GM21619 (cell line): ENCODE measurements around the gene NEDD4.
"Not testable (repeated sequence)": the region's sequence is repeated elsewhere in the genome, so short reads cannot be mapped to it uniquely, and the experiment has no call there.

Experiments used
- ATAC-seq: cut with Tn5 transposase; IDR thresholded peaks from one replicate; pipeline ENCODE4 v1.9.1; 2021; ENCODE audit not compliant: unreplicated experiment

The NEDD4 gene

DNA sequence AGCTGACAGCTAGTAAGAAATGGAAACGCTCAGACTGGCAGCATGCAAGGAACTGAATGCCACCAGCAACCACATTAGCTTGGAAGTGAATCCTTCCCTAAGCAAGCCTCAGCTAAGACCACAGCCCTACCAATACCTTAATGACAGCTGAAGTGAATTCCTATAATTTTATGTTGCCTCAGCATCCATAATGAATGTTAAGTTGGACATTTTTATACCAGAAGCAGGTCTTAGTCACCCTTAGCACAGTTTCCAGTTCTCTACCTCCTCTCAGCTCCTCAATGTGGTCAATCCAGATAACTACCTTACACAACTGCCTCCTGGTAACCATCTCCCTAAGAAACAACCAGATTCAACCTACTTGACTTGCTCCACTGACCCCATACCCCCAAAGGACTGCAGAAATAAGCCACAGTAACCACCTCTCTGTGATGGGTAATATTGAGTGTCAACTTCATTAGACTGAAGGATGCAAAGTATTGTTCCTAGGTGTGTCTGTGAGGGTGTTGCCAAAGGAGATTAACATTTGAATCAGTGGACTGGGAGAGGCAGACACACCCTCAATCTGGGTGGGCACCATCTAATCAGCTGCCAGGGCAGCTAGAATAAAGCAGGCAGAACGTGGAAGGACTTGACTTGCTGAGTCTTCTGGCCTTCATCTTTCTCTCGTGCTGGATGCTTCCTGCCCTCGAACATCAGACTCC is 33.5 kb downstream of the NEDD4 start:
- ATAC-seq, result no peak

DNA sequence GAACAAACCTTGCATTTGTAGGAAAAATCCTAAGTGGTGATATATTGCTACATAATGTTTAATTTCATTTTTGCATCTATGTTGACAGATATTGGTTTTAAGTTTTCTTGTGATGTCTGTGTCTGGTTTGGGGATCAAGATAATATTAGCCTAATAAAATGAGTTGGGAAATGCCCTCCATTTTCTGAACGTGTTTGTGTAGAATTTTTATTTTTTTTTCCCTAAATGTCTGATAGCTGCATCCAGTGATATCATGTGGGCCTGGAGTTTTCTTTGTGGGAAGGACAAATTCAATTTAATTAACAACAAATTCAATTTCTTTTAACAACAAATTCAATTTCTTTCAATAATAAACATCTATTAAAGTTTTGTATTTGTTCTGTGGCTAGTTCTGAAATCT is 35.1 kb downstream of the NEDD4 start:
- ATAC-seq, result no peak

DNA sequence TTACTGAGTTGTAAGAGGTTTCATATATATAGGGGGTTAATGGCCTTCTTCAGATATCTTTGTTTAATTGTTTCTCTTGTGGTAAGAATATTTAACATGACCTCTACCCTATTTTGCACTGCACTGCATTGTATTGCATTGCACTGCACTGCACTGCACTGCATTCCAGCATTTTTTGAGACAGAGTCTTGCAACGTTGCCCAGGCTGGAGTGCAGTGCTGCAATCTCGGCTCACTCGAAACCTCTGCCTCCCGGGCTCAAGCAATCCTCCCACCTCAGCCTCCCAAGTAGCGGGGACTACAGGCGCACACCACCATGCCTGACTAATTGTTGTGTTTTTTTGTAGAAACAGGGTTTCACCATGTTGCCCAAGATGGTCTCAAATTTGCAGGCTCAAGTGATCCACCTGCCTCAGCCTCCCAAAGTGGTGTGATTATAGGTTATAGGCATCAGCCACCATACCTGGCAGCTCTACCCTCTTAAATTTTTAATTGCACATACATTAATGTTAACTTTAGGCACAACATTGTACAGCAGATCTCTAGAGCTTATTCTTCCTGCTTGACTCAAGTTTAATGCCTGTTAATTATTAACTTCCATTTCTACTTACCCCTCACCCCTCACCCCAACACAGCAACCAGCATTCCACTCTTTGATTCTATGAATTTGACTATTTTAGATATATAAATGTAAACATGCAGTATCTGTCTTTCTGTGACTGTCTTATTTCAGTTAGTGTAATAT is 38.4 kb downstream of the NEDD4 start:
- ATAC-seq, result no peak

DNA sequence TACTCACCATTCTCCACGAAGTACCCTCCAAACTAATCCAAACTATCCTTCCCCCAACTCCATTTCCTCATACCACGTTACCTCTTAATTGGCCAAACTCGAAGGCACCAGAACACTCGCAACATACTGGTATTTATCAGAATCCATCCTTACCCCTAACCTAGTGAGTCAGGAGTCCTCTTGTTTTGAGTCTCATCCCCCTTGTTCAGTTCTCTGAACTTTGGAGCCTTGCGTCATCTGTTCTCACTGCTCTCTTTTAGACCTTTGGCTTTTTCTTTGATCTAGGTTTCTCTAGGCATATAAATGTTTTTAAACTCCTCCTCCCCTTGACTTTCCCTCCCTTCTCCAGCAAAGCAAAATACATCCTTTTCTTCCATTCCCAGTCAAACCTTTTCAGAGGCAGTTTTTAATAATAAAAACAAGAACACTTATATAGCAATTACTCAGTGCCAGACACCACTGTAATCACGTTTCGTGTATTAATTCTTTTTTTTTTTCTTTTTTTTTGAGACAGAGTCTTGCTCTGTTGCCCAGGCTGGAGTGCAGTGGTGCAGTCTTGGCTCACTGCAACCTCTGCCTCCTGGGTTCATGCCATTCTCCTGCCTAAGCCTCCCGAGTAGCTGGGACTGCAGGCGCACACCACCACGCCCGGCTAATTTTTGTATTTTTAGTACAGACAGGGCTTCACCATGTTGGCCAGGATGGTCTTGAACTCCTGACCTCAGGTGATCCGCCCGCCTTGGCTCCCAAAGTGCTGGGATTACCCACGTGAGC is 40.7 kb downstream of the NEDD4 start:
- not testable (repeated sequence) for ATAC-seq

DNA sequence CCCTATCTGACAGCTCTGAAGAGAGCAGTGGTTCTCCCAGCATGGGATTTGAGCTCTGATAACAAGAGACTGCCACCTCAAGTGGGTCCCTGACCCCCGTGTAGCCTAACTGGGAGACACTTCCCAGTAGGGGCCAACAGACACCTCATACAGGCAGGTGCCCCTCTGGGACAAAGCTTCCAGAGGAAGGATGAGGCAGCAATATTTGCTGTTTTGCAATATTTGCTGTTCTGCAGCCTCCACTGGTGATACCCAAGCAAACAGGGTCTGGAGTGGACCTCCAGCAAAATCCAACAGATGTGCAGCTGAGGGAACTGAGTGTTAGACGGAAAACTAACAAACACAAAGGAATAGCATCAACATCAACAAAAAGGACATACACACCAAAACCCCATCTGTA is 48.8 kb downstream of the NEDD4 start:
- not testable (repeated sequence) for ATAC-seq

DNA sequence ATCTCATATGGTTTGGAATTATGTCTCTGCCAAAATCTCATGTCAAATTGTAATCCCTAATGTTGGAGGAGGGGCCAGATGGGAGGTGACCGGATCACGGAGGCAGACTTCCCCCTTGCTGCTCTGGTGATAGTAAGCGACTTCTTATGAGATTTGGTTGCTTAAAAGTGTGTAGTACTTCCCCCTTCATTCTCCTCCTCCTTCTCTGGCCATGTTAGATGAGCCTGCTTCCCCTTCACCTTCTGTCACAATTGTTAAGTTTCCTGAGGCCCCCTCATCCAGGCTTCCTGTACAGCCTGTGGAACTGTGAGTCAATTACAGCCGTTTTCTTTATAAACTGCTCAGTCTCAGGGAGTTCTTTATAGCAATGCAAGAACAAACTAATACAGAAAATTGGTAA is 51.1 kb downstream of the NEDD4 start:
- ATAC-seq, result no peak

DNA sequence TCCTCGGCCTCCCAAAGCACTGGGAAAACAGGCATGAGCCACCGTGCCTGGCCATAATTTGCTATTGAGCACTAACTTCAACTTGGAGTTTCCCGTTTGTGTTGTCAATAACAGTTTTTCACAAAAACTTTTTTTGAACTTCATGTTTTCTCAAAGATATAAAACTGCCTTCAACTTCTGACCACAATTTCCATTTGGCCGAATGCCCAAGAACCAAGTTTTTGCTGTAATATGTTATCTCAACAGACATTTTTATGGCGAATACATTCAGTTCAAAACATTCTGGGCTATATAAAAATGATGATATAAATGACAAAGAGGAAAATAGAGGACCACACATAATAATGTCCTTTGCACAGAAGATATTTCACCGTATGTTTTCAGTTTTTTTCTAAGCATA is 56.4 kb downstream of the NEDD4 start:
- no peak for ATAC-seq

DNA sequence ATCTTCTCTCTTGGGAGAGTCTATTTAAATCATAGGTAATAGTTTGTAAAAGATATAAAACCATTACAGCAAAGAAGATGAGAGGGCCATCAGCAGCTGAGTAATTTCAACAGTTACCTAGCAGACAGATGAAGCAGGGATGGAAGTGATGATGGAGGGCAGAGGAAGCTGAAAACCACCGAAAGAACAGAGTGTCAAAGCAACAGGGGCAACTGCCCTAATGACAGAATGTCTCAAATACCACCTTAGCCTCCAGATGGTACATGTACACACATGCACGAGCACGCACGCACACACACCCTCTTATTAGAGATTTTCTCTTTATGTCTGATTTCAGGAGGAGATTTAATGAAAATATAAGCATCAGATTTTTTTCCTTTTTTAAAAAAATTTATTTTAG is 64.5 kb downstream of the NEDD4 start:
- no peak for ATAC-seq

DNA sequence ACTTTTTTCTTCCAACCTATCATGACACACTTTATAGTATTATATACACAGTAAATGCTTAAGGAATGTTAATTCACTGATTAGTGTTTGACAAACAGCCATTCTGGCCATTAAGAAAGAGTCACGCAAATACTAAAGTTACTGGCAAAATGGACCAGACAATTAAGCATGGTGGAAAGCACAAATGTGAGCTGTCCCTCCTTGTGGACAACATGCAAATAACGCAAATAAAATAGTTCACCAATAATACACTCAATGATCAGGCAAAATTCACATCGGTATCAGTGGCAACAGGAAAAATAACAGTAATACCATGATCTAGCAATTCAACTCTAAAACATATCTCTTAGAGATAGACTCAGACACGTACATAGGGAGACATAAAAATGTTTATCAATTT is 71.7 kb downstream of the NEDD4 start:
- no peak for ATAC-seq

DNA sequence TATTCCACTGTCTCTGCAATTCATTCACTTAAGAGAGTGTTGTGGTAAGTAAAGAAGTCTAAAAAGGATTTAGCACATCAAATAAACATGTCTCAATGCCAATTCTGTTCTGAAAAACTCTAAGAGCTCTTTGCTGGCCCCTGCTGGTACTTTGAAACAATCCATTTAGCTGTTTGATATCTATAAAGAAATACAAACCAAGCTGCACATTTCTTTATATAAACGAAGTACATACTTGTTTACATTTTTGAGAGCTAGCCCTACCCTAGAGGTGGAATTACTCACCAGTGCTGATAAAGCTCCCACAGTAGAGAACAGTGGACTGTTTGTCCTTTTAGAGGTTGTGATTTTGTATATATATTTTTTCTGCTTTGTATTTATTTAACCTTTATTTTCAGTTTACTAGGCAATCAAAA is 75.5 kb downstream of the NEDD4 start:
- no peak for ATAC-seq

DNA sequence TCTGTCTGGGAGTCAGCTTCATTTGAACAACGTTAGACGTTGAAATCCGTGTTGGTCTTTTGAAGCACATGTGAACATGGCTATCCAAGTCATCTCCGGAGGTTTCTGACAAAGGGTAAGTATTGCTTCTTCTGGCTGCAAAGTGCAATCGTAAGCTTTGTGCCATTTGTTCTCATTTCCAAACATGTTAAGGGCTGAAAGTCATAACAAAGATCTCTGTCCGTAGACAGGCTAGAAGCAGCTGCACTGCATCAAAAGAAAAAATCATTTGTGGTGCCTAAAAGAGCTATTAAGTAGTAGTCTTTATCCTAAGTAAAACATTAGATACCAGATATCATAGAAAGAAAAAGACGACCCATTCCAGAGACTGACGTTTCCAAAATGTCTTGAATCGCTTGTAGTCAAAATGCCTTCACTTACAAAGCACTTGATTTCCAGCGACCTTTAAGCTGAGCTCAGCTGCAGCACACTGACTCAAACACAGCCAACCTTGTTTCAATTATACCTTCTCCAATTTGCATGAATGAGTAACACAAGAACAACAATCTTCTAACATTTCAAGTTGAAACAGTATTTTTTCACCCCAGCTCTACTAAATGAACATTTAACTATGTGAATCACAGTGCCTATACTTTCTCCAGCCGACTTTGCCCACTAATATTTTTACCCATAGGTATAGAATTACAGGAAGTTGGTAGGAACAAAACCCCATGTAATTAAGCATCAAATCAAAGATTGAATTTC is 76.6 kb downstream of the NEDD4 start:
- ATAC-seq, result no peak

DNA sequence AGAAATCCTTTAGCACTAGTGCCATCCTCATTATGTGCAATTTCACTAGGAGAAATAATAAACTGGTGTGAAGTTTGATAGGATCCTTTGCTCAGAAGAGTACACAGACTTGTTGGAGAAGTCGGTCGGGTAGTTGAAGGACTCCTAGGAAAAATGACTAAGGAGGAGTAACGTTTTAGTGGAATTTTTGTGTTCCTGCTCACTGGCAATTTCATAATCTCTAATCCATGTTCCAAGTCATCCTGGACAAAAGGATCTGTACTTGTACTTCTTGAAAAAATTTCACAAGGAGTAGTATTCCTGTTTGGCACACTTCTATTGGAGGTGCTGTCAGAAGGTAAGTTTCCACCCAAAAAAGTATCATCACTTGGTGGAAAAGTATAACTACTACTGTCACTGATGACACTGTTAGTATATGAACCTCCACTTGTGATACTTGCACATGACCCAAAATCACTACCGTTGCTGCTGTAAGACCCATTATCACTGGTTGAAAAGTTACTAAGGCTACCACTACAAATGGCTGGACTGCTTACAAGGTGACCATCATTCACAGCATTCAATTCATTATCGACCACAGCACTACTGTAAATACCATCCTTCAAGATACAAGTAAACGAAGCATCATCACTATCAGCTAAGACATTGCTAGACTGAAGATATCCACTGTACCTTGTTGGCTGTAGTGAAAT is 77.4 kb downstream of the NEDD4 start:
- ATAC-seq, result no peak

DNA sequence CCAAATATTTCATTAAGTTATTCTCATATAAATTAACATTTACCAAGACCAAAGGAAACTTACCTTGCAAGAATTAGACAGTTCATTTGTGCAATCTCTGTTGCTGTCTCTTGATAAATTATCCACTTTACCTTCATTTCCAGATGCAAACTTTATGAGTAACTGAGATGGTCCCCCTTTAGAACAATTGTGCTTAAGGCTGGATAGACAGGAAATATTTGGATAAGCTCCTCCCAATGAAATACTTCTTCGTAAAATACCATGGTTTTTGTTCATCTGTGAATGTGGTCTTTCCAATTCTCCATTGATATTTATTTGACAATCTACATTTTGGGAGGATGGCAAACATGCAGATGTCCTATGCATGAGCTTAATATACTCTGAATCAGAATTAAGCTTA is 78.2 kb downstream of the NEDD4 start:
- ATAC-seq, result no peak

DNA sequence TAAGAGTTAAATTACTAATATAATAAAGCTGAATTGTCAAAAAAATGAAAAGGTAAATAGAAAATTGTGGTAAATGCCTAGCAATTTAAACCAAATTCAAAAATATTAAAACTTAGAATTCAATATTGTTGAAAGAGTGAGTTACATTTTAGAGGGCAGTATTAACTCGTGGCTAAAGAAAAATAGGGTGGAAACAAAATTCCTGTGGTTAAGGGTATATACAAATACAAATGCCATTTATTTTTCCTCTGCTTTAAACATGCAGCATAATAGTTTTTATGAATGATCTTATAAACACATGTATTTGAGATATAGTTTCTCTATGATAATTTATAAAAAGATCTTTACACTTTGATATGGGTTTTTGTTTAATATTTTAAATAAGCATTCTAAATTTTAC is 79.0 kb downstream of the NEDD4 start:
- no peak for ATAC-seq

DNA sequence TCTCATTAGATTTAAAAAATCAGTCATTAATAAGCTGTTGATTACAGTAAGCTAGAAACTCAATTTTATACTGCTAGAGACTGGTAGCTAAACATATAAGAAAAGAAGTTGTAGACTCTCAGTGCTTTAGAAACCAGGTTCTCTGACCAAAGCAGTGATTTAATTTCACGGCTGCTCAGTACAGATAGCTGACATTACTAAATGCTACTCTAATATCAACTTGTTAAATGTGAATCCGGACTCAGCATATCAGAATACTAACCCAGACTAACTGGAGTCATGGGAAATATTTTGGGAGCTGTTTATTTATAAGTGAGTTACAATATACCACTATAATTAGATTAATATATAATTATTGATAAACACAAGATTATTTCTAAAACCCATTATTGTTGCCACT is 80.4 kb downstream of the NEDD4 start:
- no peak for ATAC-seq

DNA sequence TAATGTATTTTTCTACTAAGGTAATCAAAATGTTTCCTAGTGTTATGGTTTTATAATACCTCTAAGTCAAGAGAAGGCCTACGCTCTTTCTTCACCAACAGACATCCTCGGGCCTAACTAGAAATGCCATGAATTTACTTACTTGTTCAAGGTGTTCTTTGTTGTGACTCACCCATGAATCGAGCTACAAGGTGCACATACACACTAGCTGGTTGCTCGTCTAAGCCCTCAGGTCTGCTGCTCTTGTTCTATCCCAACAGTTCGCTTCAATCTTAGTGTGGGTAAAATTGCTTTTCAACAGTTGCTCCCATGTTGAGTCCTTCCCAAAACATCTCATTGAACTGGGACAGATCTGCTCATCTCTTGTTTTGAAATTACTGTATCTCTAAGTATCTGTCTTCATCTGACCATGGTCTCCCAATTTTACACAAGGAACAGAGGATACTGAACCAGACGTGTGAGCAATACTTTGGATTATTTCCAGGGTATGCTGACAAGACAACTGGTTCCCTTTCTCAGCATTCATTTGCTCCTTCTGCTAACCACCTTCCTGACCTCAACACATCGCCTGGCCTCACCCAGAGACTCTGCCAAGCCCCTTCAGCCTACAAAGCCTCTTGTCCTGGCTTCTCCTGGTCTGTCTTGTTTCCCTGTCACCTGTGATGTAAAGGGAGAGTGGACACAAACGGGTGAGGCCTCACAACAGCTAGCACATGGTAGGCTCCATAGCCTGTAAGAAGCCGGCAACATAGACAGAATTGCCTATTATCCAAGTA is 84.2 kb downstream of the NEDD4 start:
- ATAC-seq, result no peak

DNA sequence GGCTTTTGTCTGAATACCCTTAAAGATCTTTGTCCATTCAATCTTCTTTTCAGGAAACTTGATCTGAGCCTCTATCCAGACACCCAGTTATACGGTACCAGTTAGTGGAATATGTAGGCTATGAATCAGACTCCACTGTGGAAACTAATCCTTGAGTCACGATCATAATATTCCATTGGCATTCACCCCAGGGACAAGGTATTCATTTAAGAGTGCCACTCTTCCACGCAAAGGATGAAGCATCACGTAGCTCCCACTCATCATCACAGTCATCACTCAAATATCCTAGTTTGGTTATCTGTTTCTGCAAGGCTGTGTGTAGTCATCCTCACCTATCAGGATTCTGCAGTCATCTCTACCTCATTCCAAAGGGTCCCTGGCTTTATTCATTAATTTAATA is 85.6 kb downstream of the NEDD4 start:
- ATAC-seq, result no peak

DNA sequence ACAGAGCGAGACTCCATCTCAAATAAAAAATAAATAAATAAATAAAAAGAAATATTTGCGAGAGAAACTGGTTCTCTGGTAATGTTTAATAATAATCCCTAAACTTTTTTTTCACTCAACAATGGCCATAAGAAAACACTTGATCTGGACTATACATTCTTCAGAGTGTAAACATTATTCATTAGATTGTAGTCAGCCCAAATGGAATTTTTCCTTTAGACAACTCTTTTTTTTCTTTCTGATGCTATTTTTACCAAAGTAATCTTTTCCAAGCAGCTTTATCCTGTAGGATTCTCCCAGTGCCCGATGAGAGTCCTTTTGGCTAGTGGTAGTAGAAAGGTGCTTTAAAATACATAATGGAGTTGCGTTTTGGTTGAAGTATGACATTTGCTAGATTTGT is 90.4 kb downstream of the NEDD4 start:
- no peak for ATAC-seq

DNA sequence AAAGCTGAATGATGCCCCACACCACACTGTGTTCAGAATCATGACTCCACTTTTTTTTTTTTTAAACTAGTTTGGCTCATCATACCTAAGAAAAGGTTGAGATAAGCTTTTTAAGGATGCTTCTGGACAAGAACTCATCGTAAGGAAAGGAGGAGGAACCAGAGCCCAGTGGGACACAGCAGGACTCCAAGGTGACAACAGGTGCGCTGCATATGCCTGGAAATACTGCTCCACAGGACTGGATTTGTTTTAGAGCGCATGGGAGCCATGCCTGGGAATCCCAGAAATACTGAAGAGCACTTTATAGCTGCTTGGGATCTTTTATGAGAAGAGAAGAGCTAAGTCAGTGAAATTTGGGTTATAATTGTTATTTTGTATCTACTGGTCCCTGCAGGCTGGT is 93.4 kb downstream of the NEDD4 start:
- no peak for ATAC-seq

DNA sequence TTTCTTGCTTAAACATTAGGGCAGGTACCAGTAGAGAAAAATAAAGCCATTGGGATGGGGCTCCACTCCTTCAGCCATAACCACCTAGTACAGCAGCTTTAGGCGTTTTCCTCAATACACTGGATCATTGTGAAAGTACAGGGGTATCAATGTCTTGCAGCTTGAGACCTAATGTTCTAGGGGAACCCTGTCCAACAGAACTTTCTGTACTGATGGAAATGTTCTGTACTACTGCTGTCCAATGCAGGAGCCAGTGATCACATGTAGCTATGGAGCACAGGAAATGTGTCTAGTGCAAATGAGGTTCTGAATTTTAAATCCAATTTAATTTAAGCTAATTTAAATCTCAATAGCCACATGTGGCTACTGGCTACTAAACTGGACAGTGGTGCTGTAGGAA is 93.9 kb downstream of the NEDD4 start:
- no peak for ATAC-seq
